ENCODE data around the gene HHIP.
"Not testable (repeated sequence)": the region's sequence is repeated elsewhere in the genome, so short reads cannot be mapped to it uniquely, and the experiment has no call there.

HHIP gene

DNA sequence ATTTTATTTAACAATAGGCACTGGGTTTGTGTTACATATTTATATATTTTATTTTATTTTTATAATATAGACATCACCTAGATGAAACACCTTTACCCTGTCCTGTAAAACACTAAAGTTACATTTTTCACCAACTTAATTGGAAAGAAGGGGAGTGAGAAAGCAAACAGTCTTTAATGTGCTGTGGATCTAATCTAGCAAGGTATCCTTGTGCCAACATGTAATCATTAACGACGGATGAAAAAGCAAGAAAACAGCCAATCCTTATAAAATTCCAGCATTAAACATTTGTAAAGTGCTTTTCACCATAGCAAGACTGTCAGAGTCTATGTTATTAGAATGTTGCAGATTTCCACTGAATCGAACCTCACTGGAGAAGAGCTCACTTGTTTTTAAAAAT, 92.7 kb downstream of the HHIP start:
- H3K27ac ChIP-seq (ENCODE audit: low read depth, low read length), result no peak overlapping the region
- no peaks in the 10 kb centered on the region for H3K36me3 ChIP-seq (ENCODE audit: control insufficient read depth in 5 of 5, insufficient read depth in 5 of 5, low read length in 5 of 5)
- no peak overlapping the region for H3K9ac ChIP-seq (ENCODE audit: low read length in 5 of 5)
- no peaks in the 10 kb centered on the region for H3K27me3 ChIP-seq (ENCODE audit: control insufficient read depth in 5 of 5, insufficient read depth in 4 of 5, low read length in 5 of 5)
- no peaks in the 10 kb centered on the region for H3K9me3 ChIP-seq (ENCODE audit: control insufficient read depth in 5 of 5, low read length in 5 of 5)
- no peaks in the 10 kb centered on the region for H3K4me1 ChIP-seq (ENCODE audit: control insufficient read depth in 5 of 5, insufficient read depth in 5 of 5, low read length in 5 of 5)
- H3K4me3 ChIP-seq (ENCODE audit: low read depth in 1 of 5, low read length in 5 of 5), result no peak overlapping the region

DNA sequence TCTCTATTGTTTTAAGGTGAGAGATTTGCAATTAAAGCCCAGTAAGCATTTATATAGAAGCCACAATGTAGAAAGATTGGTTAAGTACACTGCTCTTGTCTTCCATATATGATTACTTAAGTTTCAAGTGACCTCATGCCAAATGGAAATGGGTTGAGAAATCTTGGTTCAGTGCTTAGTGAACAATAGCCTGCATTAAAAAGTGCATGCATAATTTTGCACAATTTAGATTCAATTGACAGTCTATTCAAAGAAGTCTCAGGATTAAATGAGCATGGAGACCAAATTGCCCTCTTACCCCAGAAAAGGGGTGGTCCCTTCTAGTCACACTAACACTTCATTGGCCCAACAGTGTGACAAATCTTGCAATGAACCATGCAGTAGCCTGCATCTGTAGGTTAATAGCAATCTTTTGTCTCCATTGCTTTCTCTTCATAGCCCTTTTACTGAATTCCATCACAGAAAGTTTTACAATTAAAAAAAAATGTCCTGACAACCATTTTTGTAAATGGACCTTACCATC, 93.6 kb downstream of the HHIP start:
- Histone ChIP-seq H3K27ac (ENCODE audit: low read depth, low read length) (no peak overlapping the region), H3K4me3 (ENCODE audit: low read depth in 1 of 5, low read length in 5 of 5) (no peak overlapping the region), H3K36me3 (ENCODE audit: control insufficient read depth in 5 of 5, insufficient read depth in 5 of 5, low read length in 5 of 5) (no peaks in the 10 kb centered on the region), H3K4me1 (ENCODE audit: control insufficient read depth in 5 of 5, insufficient read depth in 5 of 5, low read length in 5 of 5) (no peaks in the 10 kb centered on the region), H3K27me3 (ENCODE audit: control insufficient read depth in 5 of 5, insufficient read depth in 4 of 5, low read length in 5 of 5) (no peaks in the 10 kb centered on the region), H3K9ac (ENCODE audit: low read length in 5 of 5) (no peak overlapping the region), H3K9me3 (ENCODE audit: control insufficient read depth in 5 of 5, low read length in 5 of 5) (no peaks in the 10 kb centered on the region)

DNA sequence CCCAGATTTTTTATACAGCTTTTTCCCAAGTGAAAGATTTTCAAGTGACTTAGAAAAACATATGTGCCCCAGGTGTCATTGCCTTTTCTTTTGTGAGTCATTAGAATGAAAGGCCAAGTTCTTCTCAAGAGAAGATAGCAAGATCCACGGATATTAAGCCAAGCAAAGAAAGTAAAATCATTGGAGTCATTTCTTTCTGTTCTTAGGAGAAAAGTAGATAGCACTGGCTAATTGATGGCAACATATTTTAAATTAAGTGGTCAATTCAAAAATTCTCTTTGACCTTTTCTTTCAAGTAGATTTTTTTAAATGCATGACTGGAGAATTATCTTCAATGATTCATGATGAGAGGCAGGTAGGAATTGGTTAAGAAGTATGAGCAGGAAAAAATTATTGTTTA, 94.4 kb downstream of the HHIP start:
- no peak overlapping the region for H3K27ac ChIP-seq (ENCODE audit: low read depth, low read length)
- no peaks in the 10 kb centered on the region for H3K36me3 ChIP-seq (ENCODE audit: control insufficient read depth in 5 of 5, insufficient read depth in 5 of 5, low read length in 5 of 5)

DNA sequence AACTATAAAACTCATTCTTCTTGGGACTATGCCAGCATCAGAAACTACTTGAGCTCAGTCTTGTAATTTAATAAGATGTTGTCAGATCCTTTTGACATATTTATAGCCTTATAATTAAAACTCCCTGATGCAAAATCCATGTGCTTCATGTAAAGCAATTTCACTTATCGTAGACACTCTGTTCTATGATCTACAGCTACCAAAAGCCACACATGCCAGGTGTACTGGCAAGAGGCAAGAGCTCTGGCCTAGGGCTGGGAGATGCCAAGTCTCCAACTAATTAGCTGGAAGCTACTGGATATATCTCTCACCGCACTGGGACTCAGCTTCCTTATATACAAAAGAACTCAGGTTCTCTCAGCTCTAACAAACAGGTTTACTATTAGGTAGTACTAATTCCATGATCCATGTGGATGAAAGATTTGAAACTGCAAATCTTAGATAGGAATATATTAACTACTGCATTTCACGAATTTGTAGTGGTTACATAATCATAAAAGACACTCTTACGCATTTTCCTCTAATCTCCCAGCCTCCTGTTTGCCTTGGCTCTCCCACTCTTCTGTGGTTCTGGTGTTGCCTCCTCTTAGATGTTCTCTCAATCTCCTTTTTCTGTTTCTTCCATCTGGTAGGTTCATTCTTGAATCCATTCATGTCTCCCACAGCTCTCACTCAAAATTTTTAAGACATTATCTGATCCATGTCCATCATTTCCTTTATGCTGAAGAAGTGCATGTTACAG, 103.0 kb downstream of the HHIP start:
- no peak overlapping the region for H3K27ac ChIP-seq (ENCODE audit: low read depth, low read length)
- no peaks in the 10 kb centered on the region for H3K9me3 ChIP-seq (ENCODE audit: control insufficient read depth in 5 of 5, low read length in 5 of 5)

More for the DNA sequence above, 94.4 kb downstream of the HHIP start:
- Histone ChIP-seq H3K4me3 (ENCODE audit: low read depth in 1 of 5, low read length in 5 of 5) (no peak overlapping the region), H3K9me3 (ENCODE audit: control insufficient read depth in 5 of 5, low read length in 5 of 5) (no peaks in the 10 kb centered on the region), H3K27me3 (ENCODE audit: control insufficient read depth in 5 of 5, insufficient read depth in 4 of 5, low read length in 5 of 5) (no peaks in the 10 kb centered on the region), H3K9ac (ENCODE audit: low read length in 5 of 5) (no peak overlapping the region), H3K4me1 (ENCODE audit: control insufficient read depth in 5 of 5, insufficient read depth in 5 of 5, low read length in 5 of 5) (no peaks in the 10 kb centered on the region)

DNA sequence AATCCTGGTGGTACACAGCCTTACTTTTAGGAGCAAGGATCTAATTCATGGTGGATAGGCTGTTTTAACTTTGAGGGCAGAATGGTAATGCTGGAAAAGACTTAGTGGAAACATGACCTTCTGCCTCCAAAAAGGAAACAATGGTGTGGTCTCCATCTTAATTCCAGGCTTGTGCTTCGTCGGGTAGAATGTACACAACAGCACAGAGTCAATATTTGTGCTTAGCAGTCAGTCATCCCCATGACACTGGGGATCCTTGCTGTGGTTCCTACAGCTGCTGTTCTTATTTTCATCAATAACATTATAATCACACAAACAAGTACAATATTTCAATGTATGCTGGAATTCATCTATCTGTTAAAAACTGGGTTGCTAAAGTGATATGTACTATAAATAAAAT, 104.4 kb downstream of the HHIP start:
- H3K36me3 ChIP-seq (ENCODE audit: control insufficient read depth in 5 of 5, insufficient read depth in 5 of 5, low read length in 5 of 5), result no peaks in the 10 kb centered on the region
- no peaks in the 10 kb centered on the region for H3K4me1 ChIP-seq (ENCODE audit: control insufficient read depth in 5 of 5, insufficient read depth in 5 of 5, low read length in 5 of 5)
- no peak overlapping the region for H3K4me3 ChIP-seq (ENCODE audit: low read depth in 1 of 5, low read length in 5 of 5)
- no peak overlapping the region for H3K27ac ChIP-seq (ENCODE audit: low read depth, low read length)
- no peaks in the 10 kb centered on the region for H3K9me3 ChIP-seq (ENCODE audit: control insufficient read depth in 5 of 5, low read length in 5 of 5)
- H3K27me3 ChIP-seq (ENCODE audit: control insufficient read depth in 5 of 5, insufficient read depth in 4 of 5, low read length in 5 of 5), result no peaks in the 10 kb centered on the region
- no peak overlapping the region for H3K9ac ChIP-seq (ENCODE audit: low read length in 5 of 5)

More for the DNA sequence above, 103.0 kb downstream of the HHIP start:
- H3K27me3 ChIP-seq (ENCODE audit: control insufficient read depth in 5 of 5, insufficient read depth in 4 of 5, low read length in 5 of 5), result no peaks in the 10 kb centered on the region
- no peaks in the 10 kb centered on the region for H3K36me3 ChIP-seq (ENCODE audit: control insufficient read depth in 5 of 5, insufficient read depth in 5 of 5, low read length in 5 of 5)
- no peak overlapping the region for H3K4me3 ChIP-seq (ENCODE audit: low read depth in 1 of 5, low read length in 5 of 5)
- H3K9ac ChIP-seq (ENCODE audit: low read length in 5 of 5), result no peak overlapping the region
- H3K4me1 ChIP-seq (ENCODE audit: control insufficient read depth in 5 of 5, insufficient read depth in 5 of 5, low read length in 5 of 5), result no peaks in the 10 kb centered on the region

DNA sequence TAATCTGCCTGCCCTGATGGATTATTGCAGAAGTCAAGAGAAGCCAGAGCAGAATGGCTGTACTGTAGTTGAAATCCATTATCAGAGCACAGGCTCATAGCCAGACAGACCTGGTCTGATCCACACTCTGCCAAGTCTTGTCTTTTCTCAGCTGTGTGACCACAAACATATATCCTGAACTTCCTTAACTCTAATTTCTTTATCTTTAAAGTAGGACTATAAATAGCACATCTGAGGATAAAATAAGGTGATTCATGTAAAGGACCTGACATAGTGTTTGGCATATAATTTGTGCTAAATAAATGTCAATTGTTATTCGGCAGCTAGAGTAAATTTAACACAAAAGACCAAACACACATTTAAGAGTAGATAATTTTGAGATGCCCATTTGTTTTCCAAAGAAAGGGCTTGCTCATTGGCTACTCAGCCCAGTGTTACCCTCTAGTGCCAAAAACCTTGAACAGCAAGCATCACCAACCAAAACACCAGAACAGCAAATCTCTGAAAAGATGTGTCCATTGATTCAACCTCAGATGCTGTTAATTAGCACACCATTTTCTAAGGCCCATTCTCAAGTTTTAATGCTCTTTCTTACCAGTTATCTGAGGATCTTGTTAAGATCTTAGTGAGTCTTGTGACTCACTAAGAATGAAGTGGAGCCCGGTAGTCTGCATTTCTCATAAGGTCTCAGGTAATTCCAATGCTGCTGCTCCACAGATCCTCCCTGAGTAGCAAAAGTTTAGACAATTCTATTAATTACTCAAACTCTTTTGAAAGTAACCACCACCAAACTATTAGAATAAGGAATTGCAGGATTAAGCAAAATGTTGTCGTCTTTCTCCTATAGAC, 108.8 kb downstream of the HHIP start:
- no peaks in the 10 kb centered on the region for H3K4me1 ChIP-seq (ENCODE audit: control insufficient read depth in 5 of 5, insufficient read depth in 5 of 5, low read length in 5 of 5)
- no peaks in the 10 kb centered on the region for H3K27me3 ChIP-seq (ENCODE audit: control insufficient read depth in 5 of 5, insufficient read depth in 4 of 5, low read length in 5 of 5)

DNA sequence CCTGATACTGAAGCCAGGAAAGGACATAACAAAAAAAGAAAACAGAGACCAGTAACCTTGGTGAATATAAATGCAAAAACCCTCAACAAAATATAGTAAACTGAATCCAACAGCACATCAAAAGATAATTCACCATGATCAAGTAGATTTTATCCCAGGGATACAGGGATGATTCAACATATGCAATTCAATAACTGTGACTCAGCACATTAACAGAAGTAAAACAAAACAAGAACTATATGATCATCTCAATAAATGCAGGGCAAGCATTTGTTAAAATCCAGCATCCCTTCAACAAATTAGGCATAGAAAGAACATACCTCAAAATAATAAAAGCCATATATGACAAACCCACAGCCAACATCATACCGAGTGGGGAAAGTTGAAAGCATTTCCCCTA, 112.0 kb downstream of the HHIP start:
- Histone ChIP-seq H3K9me3 (ENCODE audit: control insufficient read depth in 5 of 5, low read length in 5 of 5) (no peaks in the 10 kb centered on the region), H3K4me1 (ENCODE audit: control insufficient read depth in 5 of 5, insufficient read depth in 5 of 5, low read length in 5 of 5) (no peaks in the 10 kb centered on the region), H3K9ac (ENCODE audit: low read length in 5 of 5) (no peak overlapping the region)

More for the DNA sequence above, 108.8 kb downstream of the HHIP start:
- Histone ChIP-seq H3K27ac (ENCODE audit: low read depth, low read length) (no peak overlapping the region), H3K4me3 (ENCODE audit: low read depth in 1 of 5, low read length in 5 of 5) (no peak overlapping the region), H3K9ac (ENCODE audit: low read length in 5 of 5) (no peak overlapping the region), H3K9me3 (ENCODE audit: control insufficient read depth in 5 of 5, low read length in 5 of 5) (no peaks in the 10 kb centered on the region), H3K36me3 (ENCODE audit: control insufficient read depth in 5 of 5, insufficient read depth in 5 of 5, low read length in 5 of 5) (no peaks in the 10 kb centered on the region)

DNA sequence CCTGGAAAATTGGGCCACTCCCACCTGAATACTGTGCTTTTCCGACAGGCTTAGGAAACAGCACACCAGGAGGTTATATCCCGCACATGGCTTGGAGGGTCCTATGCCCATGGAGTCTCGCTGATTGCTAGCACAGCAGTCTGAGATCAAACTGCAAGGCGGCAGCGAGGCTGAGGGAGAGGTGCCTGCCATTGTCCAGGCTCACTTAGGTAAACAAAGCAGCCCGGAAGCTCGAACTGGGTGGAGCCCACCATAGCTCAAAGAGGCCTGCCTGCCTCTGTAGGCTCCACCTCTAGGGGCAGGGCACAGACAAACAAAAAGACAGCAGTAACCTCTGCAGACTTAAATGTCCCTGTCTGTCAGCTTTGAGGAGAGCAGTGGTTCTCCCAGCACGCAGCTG, 122.9 kb downstream of the HHIP start:
- not testable (repeated sequence) for H3K36me3 ChIP-seq (ENCODE audit: control insufficient read depth in 5 of 5, insufficient read depth in 5 of 5, low read length in 5 of 5); H3K4me1 ChIP-seq (ENCODE audit: control insufficient read depth in 5 of 5, insufficient read depth in 5 of 5, low read length in 5 of 5); H3K27ac ChIP-seq (ENCODE audit: low read depth, low read length); H3K9me3 ChIP-seq (ENCODE audit: control insufficient read depth in 5 of 5, low read length in 5 of 5); H3K9ac ChIP-seq (ENCODE audit: low read length in 5 of 5); H3K27me3 ChIP-seq (ENCODE audit: control insufficient read depth in 5 of 5, insufficient read depth in 4 of 5, low read length in 5 of 5); H3K4me3 ChIP-seq (ENCODE audit: low read depth in 1 of 5, low read length in 5 of 5)

More for the DNA sequence above, 112.0 kb downstream of the HHIP start:
- H3K36me3 ChIP-seq (ENCODE audit: control insufficient read depth in 5 of 5, insufficient read depth in 5 of 5, low read length in 5 of 5), result no peaks in the 10 kb centered on the region
- no peaks in the 10 kb centered on the region for H3K27me3 ChIP-seq (ENCODE audit: control insufficient read depth in 5 of 5, insufficient read depth in 4 of 5, low read length in 5 of 5)
- no peak overlapping the region for H3K27ac ChIP-seq (ENCODE audit: low read depth, low read length)
- H3K4me3 ChIP-seq (ENCODE audit: low read depth in 1 of 5, low read length in 5 of 5), result no peak overlapping the region

DNA sequence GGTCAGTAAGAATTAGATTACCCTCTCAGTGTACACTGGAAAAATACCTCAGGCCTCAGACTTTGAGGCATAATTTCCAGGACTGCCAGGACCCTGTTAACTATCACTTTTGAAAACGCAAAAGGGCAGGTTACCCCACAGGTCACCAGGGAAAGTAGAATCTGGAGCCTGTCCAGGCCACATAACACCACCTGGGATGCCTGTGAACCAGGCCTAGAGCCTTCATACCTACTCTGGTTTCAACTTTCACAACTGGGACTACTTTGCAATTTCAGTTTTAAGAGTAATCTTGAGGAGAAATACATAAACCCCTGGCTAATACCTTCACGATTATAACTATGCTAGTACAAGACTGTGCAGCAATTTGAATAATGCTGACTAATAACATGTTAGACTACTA, 132.4 kb downstream of the HHIP start:
- Histone ChIP-seq H3K4me1 (ENCODE audit: control insufficient read depth in 5 of 5, insufficient read depth in 5 of 5, low read length in 5 of 5) (peaks cover 0 to 7% (median 0%) of the 10 kb centered on the region in 5 donors), H3K36me3 (ENCODE audit: control insufficient read depth in 5 of 5, insufficient read depth in 5 of 5, low read length in 5 of 5) (no peaks in the 10 kb centered on the region), H3K9ac (ENCODE audit: low read length in 5 of 5) (no peak overlapping the region), H3K27me3 (ENCODE audit: control insufficient read depth in 5 of 5, insufficient read depth in 4 of 5, low read length in 5 of 5) (no peaks in the 10 kb centered on the region), H3K4me3 (ENCODE audit: low read depth in 1 of 5, low read length in 5 of 5) (no peak overlapping the region), H3K27ac (ENCODE audit: low read depth, low read length) (no peak overlapping the region), H3K9me3 (ENCODE audit: control insufficient read depth in 5 of 5, low read length in 5 of 5) (peaks cover 0 to 6% (median 0%) of the 10 kb centered on the region in 5 donors)

DNA sequence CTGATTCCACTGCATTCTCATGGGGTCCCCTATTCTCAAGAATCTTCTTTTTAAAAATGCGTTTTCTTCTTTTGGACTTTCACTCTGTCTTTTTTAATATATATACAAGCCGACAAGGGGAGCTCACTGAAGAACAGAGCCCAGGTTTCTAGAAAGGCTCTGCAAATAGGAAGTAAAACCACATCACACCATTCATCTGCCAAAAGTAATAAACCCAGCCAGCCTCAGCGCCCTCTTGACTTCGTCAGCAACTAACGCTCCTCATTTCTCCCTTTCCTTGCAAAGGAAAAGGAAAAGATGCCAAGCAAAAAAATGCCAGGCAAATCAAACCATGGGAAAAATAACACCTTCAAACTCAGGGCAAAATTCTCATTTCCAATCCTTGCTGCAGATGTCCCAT, 136.4 kb downstream of the HHIP start:
- no peak overlapping the region for H3K4me3 ChIP-seq (ENCODE audit: low read depth in 1 of 5, low read length in 5 of 5)
- H3K27ac ChIP-seq (ENCODE audit: low read depth, low read length), result no peak overlapping the region
- peaks cover 0 to 9% (median 7%) of the 10 kb centered on the region in 5 donors for H3K4me1 ChIP-seq (ENCODE audit: control insufficient read depth in 5 of 5, insufficient read depth in 5 of 5, low read length in 5 of 5)
- no peak overlapping the region for H3K9ac ChIP-seq (ENCODE audit: low read length in 5 of 5)
- no peaks in the 10 kb centered on the region for H3K27me3 ChIP-seq (ENCODE audit: control insufficient read depth in 5 of 5, insufficient read depth in 4 of 5, low read length in 5 of 5)
- H3K36me3 ChIP-seq (ENCODE audit: control insufficient read depth in 5 of 5, insufficient read depth in 5 of 5, low read length in 5 of 5), result no peaks in the 10 kb centered on the region
- H3K9me3 ChIP-seq (ENCODE audit: control insufficient read depth in 5 of 5, low read length in 5 of 5), result no peaks in the 10 kb centered on the region

Measured in subcutaneous abdominal adipose tissue (tissue), 5 donors.